GM13977 (cell line): ENCODE data around the gene NOS1AP.

Experiments
- DNase-seq: peaks from one replicate; pipeline ENCODE4 v3.0.0; 2012; ENCODE audit warnings: low spot score
- CTCF ChIP-seq: IDR thresholded peaks from 2 replicates; pipeline ENCODE4 v1.5.1; 2012; ENCODE audit warnings: mild to moderate bottlenecking, control low read depth; ENCODE audit not compliant: insufficient read depth; ENCODE audit errors: extremely low read depth, missing control alignments
- in situ Hi-C: fragments of 300-500 bp; cut with MboI; formaldehyde crosslinking; loops from one replicate; pipeline ENCODE4 v1.12.0; 2022; ENCODE audit warnings: low sequenced_read_pairs, low pct_unique_long_range_greater_than_20kb, mixed read lengths, inconsistent platforms; ENCODE audit not compliant: unreplicated experiment

NOS1AP gene

GRCh38 chr1:162215902-162216301, 146.4 kb downstream of the NOS1AP start:
- TF ChIP-seq CTCF, result no peak
- no peak for DNase-seq

GRCh38 chr1:162216604-162217003, 147.1 kb downstream of the NOS1AP start:
- TF ChIP-seq CTCF, result no peak
- in situ Hi-C loops, result no loop called here
- DNase-seq, result no peak

More at GRCh38 chr1:162215902-162216301, 146.4 kb downstream of the NOS1AP start:
- in situ Hi-C loops, result no loop called here

- in situ Hi-C loops, result no loop called here
- DNase-seq, result no peak
- TF ChIP-seq CTCF, result no peak
Measured at GRCh38 chr1:162217706-162218105, 148.2 kb downstream of the NOS1AP start.

DNA sequence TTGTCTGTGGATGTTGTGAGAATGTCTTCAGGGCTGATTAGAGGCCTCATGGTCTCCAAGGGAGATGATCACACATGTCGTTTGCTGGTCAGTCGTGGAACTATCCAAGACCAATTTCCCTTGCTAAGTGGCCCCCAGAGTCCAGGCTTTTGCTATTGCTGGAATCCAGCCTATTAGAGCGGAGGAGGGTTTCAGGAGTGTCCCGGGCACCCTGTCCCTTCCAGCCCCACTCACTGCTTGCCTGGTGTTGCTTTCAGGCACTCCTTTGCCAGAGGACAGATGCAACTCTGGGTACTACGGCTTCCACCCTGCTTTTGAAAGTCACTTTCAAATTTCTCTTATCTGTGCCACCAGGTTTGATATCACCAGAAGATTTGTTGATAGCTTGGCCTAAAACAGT, 149.1 kb downstream of the NOS1AP start:
- TF ChIP-seq CTCF, result no peak
- DNase-seq, result no peak
- in situ Hi-C loops, result no loop called here

DNA sequence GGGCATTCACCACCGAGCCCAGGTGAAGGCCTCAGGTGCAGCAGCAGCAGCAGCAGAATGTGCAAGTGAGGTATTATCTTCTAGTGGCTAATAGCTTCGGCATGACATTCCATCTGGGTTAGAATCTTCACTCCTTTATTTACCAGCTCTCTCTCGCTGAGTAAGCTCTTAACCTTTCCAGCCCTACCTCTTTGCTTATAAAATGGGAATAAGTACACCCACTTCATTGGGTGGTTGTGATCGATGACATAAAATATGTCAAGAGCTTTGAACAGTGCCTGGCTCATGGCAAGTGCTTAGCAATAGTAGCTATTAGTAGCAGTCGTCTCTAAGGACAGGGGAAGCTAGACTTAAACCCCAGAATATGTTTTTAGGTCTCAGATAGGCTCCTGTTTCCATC, 149.5 kb downstream of the NOS1AP start:
- no peak for DNase-seq
- TF ChIP-seq CTCF, result no peak
- in situ Hi-C loops, result no loop called here

DNA sequence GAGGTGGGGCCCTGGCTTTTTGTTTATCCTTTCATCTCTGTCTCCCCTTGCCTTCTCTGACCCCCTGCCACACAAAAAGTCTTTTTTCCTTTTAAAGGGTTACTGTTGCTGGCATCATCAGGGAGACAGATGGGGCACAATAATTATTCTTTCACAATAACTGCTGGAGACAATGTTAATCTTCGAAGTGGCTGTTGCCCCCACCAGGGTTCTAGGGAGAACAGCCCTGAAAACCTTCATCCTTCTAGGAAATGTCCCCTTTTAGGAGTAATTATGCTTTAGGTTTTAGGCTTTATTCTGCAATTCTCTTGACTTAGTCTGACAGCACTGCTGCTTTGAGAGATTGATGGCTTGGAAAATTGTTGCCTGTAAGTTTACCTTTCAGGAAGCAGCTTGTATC, 150.0 kb downstream of the NOS1AP start:
- no peak for DNase-seq
- in situ Hi-C loops, result no loop called here
- TF ChIP-seq CTCF, result no peak

GRCh38 chr1:162220009-162220539, 150.6 kb downstream of the NOS1AP start:
- no peak for DNase-seq
- in situ Hi-C loops, result no loop called here
- TF ChIP-seq CTCF, result no peak
